ENCODE measurements around the gene CMSS1.

GRCh38 chr3:100120693-100121092 lies 303.0 kb downstream of the CMSS1 start:
- TF ChIP-seq CTCF (IDR thresholded peaks at IDR 0.05) (no peak), POLR2A (IDR thresholded peaks at IDR 0.05) (no peak)
